ENCODE results near the gene TXNDC12. TPM values are rescaled to one million over a fixed set of nuclear protein-coding genes. Genes with fewer than 3 reads are reported as not detected.
"Not testable (repeated sequence)": the region's sequence is repeated elsewhere in the genome, so short reads cannot be mapped to it uniquely, and the experiment has no call there.

The TXNDC12 gene
- total RNA-seq, 2 donors from 2014 or later: 43.9 to 46.8 TPM

GRCh38 chr1:52054496-52055065 lies 410 bp downstream of the TXNDC12 start:
- DNase-seq: no peak
- no peak for ATAC-seq
- intact Hi-C loops (cut with DNase I, micrococcal nuclease): no loop called here

DNA sequence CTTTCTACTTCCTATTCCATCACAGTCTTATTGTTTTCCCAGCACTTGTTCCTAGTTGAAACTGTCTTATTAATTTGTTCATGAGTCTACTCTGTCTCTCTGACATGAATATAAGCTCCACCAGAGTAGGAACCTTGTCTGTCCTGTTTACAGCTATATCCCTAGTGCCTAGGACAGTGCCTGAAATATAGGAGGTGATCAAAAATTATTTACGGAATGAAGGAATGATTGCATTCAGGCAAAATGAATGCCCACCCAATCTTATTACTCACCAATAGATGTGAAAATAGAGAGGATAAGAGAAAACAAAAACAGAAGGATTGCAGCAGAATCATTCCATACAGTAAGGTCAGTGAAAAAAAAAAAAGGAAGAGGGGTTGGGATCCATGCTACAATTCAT lies 1.1 kb downstream of the TXNDC12 start:
- no peak for DNase-seq
- no peak for ATAC-seq
- intact Hi-C loops (cut with DNase I, micrococcal nuclease): no loop called here

- ATAC-seq; intact Hi-C loops (cut with DNase I, micrococcal nuclease); DNase-seq: not testable (repeated sequence)
These were observed 5.7 kb downstream of the TXNDC12 start for GRCh38 chr1:52049337-52049736.

DNA sequence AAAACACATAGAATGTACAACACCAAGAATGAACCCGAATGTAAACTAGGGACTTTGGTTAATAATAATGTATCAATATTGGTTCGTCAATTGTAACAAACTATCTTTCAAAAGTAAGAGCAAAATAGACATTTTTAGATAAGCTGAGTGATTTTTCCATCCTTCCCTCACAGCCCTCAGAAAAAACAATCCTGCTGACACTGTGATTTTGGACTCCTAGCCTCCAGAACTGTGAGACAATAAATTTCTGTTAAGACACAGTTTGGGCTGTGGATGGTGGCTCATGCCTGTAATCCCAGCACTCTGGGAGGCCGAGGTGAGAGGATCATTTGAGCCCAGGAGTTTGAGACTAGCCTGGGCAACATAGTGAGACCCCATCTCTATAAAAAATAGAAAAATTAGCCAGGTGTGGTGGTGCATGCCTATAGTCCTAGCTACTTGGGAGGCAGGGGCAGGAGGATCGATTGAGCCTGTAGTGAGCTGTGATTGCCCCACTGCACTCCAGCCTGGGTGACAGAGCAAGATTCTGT lies 9.3 kb downstream of the TXNDC12 start:
- DNase-seq; intact Hi-C loops (cut with DNase I, micrococcal nuclease); ATAC-seq: not testable (repeated sequence)

DNA sequence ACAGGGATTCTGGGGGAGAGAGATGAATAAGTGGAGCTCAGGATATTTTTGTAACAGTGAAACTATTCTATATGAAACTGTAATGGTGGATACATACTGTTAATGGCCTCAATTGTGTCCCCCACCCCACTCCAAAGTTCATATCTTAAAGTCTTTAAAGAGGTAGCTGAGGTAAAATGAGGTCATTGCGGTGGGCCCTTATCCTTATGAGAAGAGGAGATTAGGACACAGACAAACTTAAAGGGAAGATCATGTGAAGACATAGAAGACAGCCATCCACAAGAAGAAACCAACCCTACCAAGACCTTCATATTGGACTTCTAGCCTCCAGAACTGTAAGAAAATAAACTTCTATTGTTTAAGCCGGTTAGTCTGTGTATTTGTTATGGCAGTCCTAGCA lies 9.8 kb downstream of the TXNDC12 start:
- peak; percentile 39 for ATAC-seq
- DNase-seq: no peak
- intact Hi-C loops (cut with DNase I, micrococcal nuclease): no loop called here

DNA sequence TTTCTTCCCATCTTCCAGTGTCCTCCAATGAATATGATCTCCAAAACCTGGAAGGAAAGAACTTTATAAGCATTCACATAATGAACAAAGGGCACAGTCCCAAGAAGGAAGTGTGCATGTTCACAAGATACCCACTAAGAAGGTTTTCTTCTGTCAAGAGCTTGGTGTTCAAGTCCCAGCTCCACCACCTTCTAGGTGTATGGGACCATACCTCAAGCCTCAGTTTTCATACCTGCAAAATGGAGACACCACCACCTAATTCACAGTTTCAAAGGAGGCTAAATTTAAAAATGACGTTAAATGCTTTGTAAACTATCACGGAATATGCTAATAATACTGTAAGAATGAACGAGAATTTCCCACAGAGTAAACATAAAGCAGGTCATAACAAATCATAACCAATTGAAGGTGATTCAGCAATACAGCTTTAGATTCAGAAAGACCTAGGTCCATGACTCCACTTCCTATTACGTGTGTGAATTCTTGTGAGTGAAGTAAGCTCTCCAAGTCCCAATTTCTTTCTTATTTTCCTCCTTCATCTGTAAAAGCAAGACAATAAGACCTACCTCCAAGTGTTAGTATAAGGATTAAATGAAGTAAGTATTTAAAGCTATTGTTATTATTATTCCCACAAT lies 13.3 kb downstream of the TXNDC12 start:
- intact Hi-C loops (cut with DNase I, micrococcal nuclease): no loop called here
- ATAC-seq: no peak
- no peak for DNase-seq

- ATAC-seq (no peak), DNase-seq (no peak)
- intact Hi-C loops (cut with DNase I, micrococcal nuclease): no loop called here
These were observed 17.1 kb downstream of the TXNDC12 start for GRCh38 chr1:52037909-52038308.

DNA sequence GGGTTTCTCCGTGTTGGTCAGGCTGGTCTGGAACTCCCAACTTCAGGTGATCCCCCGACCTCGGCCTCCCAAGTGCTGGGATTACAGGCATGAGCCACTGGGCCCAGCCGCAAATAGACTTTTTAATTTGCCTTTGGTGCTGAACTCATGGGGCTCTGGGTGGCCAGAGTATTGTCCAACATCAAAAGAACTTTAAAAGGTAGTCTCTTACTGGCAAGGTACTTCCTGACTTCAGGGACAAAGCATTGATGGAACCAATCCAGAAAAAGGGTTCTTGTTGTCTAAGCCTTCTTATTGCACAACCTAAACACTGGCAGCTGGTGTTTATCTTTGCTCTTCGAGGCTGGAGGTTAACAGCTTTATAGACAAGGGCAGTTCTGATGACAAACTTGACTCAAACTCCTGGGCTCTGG lies 17.6 kb downstream of the TXNDC12 start:
- ATAC-seq (peak; percentile 47), DNase-seq (no peak)
- intact Hi-C loops (cut with DNase I, micrococcal nuclease): no loop called here

- ATAC-seq: no peak
- DNase-seq: no peak
- intact Hi-C loops (cut with DNase I, micrococcal nuclease): no loop called here
These were observed 21.0 kb downstream of the TXNDC12 start for GRCh38 chr1:52034050-52034384.

DNA sequence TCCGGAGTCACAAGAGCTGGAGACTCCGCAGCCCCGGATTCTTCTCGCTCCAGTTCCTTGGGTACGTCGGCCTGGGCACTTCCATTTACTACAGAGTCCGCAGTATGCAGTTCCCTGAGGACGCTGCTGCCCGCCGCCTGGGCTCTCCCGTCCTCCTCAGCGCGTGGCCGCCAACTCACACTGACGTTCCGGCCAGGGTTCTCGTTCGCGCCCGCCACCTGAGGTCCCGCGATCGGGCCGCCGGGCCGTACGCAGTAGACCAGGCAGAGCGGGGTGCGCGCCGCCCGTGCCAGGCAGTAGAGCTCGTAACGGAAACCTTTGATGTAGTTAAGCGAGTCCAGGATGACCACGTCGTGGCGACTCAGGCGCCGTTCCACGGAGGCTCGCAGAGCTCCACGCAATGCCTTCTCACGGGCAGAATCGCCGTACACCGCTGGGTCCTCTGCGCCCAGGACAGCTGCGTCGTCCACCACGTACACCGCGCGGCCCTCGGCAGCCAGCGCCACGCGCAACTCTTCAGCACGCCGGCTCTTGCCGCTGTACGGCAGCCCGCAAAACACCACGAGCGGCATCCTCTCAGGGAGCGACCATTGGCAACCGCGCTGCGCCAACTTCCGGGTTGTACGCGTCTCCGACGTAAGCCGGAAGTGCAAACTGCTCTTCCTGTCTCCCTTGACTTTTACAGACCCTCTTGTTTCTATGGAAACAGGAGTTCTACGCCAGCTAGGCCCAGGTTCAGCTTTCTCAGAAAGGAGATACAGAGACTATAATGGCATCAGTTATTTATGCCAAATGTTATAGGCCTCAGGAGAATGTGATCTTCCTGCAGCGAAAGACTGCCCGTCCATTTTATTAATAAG lies 21.6 kb downstream of the TXNDC12 start, which contains the start of gene KTI12:
TSS of gene KTI12 (minus strand) at position 621 of the 860 bp plus-strand sequence. CDS start at position 572, 49 bp downstream.
- DNase-seq: peak; percentile 87 to 91
- intact Hi-C loops (cut with DNase I, micrococcal nuclease): no loop called here
- peak; percentile 86 for ATAC-seq

DNA sequence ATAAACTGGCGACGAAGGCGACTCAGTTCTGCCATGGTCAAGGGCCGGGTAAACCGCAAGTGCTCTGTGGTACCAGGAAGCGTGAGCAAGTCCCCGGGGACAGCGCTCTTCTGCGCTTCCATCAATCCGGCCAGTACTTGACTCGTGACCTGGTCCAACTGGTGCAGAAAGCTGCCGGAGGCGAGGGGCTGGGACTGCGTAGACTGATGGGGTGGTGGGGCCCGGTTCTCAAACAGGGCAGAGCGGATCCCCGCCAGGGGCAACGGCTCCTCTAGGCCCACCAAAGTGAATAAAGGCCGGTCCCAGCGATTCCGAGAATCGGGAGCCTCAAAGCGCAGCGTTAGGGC lies 22.2 kb downstream of the TXNDC12 start:
- DNase-seq: peak; percentile 57 to 59
- intact Hi-C loops (cut with DNase I, micrococcal nuclease): no loop called here
- peak; percentile 70 for ATAC-seq

GRCh38 chr1:52032124-52032784 lies 22.7 kb downstream of the TXNDC12 start:
- peak; percentile 1 for ATAC-seq
- intact Hi-C loops (cut with DNase I, micrococcal nuclease): no loop called here
- no peak for DNase-seq

GRCh38 chr1:52028839-52029238 lies 26.2 kb downstream of the TXNDC12 start:
- ATAC-seq; DNase-seq; intact Hi-C loops (cut with DNase I, micrococcal nuclease): not testable (repeated sequence)

- no peak for DNase-seq
These were observed 26.7 kb downstream of the TXNDC12 start for GRCh38 chr1:52028328-52028727.

GRCh38 chr1:52026278-52026677 lies 28.7 kb downstream of the TXNDC12 start:
- ATAC-seq (no peak), DNase-seq (no peak)
- intact Hi-C loops (cut with DNase I, micrococcal nuclease): no loop called here

More at GRCh38 chr1:52028328-52028727, 26.7 kb downstream of the TXNDC12 start:
- intact Hi-C loops (cut with DNase I, micrococcal nuclease): no loop called here
- ATAC-seq: peak; percentile 38

- DNase-seq (no peak), ATAC-seq (no peak)
- intact Hi-C loops (cut with DNase I, micrococcal nuclease): no loop called here
These were observed 32.9 kb downstream of the TXNDC12 start for GRCh38 chr1:52022133-52022532.

DNA sequence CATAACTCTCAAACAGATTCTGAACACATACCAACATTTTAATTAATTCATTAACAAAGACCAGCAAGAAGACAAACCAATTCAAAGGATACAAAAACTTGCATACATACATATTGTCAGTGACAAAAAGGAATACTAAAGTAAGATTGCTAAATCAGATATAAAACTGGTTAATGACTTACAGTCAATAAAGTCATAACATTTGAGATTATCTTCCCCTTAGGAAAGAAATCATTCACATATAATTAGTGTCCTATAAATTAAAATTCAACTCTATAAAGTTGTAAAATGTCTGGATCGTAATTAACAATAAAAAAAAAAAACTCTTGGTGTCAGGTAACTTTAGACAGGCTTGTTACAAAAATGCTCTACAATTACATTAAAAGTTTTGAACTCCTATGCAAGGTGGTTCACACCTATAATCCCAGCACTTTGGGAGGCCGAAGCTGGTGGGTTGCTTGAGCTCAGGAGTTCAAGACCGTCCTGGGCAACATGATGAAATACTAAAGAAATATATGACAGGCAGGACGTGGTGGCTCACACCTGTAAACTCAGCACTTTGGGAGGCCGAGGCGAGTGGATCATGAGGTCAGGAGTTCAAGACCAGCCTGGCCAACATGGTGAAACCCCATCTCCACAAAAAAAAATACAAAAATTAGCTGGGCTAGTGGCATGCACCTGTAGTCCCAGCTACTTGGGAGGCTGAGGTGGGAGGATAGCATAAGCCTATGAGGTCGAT lies 46.8 kb downstream of the TXNDC12 start:
- no peak for DNase-seq
- ATAC-seq: peak; percentile 77
- intact Hi-C loops (cut with DNase I, micrococcal nuclease): no loop called here

- intact Hi-C loops (cut with DNase I, micrococcal nuclease): no loop called here
- ATAC-seq (peak; percentile 70), DNase-seq (no peak)
These were observed 47.6 kb downstream of the TXNDC12 start for GRCh38 chr1:52007215-52008002.

All from left colon (tissue), 2 donors.